Embryonic facial prominence (tissue), 1 donor: ENCODE results near the gene L3MBTL1.
"Not testable (repeated sequence)": the region's sequence is repeated elsewhere in the genome, so short reads cannot be mapped to it uniquely, and the experiment has no call there.

Experiments
- DNase-seq: peaks from one replicate; pipeline ENCODE4 v3.0.0-alpha.2; 2016; ENCODE audit errors: extremely low spot score

Gene L3MBTL1

DNA sequence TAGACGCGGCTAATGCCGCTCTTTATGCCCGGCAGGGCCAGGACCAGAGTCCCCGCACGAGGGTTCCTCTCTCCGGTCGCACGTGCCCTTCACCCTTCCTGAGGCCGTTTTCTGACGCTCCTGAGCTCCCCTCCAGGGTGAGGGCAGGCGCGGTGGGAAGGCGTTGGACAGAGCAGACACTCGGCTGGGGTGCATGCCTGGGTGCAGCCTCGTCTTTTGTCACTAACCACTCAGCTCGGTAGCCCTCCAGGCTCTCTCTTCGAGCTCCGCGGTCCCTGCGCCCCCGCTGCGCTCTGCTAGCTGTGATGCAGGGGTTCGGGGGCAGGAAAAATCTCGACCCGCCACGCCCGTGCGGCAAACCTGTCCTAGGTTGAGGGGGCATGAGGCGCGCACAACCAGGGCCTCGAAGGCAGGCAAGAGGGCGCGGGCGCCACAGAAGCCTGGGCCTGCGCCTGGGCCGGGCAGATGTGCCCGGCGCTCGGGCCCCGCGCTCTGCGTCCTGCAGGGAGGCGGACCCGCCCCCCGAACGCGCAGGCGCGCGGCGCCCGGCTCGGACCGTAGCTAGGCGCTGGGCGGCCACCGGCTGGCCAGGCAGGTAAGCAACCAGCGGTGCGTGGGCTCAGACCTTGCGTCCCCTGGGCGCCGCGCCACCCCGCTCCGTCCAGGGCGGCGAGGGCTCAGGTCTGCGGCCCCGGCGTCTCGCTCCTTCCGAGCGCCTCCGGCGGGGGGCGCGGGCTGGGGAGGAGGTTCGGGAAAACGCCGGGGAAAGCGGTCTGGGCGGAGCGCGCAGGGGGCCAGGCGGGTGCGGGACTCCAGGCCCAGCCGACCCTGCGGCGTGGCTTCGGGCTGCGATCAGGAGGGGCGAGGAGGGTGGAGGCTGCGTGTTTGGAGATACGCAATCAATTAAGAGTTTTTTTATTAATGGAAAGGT, at the start of gene L3MBTL1:
TSS of gene L3MBTL1 (plus strand) at position 548 of the 931 bp plus-strand sequence. CDS start 5,807 bp downstream, outside the sequence.
- DNase-seq: no peak

DNA sequence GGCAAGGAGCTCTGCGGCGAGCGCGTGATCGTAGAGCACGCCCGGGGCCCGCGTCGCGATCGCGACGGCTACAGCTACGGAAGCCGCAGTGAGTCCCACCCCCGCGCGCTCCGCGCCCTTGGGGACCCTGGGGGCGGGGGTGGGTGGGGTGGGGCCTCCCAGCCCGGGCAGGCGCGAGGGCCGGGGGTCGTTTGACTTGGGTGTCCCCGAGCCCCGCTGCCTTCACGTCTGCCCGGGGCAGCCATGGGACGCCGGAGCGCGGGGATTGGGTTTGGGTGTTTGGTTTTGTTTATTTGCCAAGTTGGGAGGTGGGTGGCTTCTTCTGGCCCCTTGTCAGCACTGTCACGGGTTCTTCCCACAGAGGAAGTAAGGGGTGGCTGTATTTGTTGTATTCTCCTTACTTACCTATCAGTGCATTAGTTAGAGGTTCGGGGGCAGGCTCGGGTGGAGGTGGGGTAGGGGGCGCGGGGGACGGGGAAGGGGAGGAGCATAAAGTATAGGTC, 49.0 kb upstream of the L3MBTL1 start:
- DNase-seq: no peak

DNA sequence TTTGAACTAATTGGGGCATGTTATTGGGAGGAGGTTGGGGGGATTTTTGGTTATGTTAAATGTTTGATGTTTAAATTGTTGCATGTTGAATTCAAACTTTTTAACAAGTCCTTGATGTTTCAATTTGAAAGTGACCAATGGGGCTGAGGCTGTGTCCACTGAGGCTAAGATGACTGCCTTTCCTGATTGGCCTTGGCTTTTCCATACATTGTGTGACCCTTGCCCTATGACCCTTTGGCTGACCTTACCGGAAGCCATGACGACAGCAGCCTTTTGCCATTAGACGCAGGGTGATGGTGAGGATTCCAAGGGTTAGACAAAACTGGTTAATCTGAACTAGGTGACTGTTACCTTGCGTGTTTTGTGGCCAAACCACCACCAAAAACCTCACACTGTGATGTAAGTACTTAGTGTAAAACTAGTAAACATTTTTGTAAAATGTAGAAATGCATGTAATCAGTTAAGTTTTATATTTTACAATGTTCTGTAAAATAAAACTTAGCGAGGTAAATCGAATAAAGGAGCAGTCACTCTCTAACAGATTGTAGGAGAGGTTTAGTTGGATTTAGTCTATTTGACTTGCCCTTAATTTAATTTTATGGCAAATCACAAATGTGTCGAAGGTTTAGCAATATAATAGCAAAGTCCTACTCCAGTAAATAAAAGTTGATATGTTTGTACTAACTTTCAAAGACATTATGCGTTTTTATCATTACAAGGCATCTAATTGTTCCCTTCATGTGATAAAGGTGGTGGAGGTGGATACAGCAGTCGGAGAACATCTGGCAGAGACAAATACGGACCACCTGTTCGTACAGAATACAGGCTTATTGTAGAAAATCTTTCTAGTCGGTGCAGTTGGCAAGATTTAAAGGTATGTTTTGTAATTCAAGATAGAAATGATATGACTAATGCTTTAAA, 48.2 kb upstream of the L3MBTL1 start:
- DNase-seq: no peak

DNA sequence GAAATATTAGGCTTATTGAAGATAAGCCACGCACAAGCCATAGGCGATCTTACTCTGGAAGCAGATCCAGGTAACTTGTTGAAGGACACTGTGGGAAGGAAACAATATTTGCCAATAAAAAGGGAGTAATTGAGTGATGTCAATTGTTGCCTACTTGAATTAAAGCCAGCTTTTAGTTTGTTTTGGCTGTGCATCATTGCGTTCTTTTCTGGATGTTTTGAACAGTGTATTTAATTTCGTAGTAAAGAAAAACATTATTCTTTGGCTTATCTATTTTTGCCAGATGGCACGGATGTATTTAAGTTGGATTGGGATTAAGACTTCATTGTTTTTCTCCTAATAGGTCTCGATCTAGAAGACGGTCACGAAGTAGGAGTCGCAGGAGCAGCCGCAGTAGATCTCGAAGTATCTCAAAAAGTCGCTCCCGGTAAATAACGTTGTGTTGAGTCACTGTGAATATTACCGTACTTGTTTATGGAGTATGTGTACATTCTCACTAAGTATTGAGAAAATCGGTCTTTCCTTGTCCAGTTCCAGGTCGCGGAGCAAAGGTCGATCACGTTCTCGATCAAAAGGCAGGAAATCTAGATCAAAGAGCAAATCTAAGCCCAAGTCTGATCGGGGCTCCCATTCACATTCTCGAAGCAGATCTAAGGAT, 47.2 kb upstream of the L3MBTL1 start:
- no peak for DNase-seq

DNA sequence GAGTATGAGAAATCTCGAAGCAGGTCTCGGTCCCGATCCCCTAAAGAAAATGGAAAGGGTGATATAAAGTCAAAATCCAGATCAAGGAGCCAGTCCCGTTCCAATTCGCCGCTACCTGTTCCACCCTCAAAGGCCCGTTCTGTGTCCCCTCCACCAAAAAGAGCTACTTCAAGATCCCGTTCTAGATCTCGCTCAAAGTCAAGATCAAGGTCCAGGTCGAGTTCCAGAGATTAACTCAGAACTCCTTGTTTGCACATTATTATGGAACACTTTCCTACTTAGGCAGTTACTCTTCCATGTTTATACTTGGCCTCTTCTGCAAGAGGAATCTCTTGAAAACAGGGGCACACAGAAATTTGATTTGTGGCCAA, 46.7 kb upstream of the L3MBTL1 start:
- DNase-seq: no peak

DNA sequence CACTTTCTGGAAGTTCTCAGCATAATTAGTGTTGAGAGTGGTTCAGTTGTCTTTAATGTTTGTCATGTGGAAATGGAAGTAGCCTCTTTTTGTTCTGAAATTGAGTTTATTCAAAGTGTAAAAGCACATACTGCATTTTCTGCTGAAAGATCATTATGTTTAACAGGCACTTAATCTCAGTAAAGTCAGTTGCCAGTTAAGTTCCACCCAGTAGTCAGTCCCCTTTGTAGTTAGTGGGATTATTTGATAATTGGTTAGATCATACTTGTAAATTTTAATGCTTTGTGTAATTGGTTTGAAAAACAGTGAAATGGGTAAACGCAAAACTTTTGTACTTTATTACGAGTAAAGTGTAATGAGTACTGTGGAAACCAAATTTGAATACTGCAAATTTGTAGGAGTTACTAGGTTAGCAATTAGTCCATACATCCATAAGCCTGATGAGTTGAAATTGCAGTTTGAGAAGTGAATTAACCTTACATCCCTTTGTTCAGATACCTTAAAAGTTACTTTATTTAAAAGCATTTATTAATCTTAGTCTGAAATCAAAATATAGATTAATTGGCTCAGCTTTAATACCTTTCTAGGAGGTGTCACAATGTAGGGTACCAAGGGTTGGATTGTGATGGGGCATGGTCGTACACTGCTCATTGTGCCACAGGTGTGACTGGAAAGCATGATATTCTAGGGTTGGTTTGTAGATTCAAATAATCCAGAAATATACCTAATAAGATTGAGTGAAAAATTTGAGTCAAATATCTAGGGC, 45.4 kb upstream of the L3MBTL1 start:
- DNase-seq: no peak

DNA sequence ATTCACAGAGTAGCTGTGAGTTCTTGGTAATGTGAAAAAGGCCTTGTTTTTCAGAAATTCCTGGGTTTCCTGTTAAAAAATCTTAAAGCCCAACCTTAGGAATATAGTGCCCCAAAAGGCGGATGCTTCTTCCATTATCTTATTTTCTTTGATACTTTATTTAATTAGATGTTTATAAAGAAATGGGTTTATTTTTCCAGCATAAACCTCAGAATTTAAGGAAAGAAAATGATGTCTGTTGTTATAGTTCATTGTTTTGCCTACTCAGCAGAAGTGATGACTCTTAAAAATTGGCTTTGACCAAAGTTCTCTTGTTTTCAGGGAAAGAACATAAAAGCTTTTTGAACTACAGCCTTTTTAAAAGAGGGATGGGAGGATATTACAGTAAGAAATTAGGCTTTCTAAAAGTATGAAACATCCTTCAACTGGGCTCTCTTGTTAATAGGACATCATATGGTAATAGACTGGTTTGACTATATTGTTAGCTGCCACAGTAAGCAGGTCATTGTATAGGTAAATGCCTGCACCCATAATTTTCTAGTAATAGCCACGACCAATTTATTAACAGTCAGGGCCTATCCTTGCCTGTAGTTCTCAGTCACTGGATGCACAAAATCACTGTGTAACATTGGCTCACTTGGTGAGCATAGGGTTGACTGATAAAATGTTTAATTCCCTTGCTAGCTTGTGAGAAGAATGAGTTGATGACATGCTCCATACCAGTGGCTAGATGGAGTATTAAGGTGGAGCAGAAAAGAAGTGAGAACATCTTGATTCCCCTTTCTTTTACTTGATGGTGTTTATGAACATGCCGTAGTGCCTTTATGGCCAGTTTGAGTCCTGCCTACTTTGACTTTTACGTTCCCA, 44.6 kb upstream of the L3MBTL1 start:
- no peak for DNase-seq

DNA sequence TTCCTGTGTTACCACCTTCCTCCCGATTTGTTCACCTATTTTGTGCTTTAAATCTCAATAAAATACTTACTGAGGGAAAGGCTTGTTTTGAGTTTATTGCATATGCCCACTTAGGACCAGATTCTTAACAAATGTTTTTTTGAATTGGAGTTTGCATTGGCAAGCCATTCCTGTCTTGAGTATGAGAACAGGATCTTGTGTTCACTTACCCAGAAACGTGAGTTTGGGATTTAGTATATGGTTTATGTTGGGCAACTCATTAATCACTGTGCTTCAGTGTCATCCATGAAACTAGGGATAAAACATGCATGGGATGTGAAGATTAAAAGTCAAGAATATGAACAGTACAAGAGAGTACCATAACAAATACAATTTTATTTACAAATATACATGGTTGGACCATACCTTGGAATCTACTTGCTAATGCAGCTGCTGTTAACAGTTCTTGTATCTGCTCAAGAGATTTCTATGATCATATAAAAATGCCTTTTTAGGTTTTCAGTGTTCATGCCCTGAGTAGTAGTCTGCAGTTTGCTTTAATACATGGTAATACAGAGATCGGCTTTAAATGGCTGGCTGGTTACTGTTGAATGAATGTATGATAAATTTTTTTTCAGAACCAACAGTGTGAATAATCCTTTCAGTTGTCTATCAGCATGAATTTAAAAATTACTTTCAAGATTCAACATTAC, 43.8 kb upstream of the L3MBTL1 start:
- DNase-seq: no peak

DNA sequence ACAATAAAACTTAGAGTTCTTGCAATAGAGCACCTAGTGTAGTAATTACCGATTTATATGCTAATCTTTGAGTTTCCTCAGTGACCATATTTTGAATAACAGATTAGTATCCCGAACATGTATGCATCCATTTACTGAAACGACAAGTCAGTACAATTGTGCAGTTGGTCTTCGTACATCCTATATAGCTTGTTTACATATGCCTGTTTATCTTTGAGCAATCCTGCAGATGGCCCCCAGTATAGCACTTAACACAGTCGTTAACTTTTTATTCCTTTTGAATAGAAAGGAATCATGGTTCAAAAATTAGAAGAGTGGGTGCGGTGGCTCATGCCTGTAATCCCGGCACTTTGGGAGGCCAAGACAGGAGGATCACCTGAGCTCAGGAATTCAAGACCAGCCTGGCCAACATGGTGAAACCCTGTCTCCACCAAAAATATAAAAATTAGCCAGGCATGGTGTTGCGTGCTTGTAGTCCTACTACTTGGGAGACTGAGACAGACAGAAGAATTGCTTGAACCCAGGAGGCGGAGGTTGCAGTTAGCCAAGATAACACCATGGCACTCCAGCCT, 43.2 kb upstream of the L3MBTL1 start:
- DNase-seq: no peak

DNA sequence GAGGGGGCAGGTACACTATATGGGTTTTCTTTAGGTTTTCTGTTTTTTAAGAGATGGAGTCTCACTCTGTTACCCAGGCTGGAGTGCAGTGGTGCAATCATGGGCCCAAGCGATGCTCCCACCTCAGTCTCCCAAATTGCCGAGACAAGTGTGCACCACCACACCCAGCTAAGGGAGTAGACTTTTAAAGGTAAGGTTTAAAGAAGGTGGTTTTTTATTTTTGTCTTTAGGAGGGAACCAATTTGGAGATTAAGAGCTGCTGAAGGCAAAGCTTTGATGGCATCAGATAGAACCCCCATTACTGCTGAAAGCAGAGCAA, 41.9 kb upstream of the L3MBTL1 start:
- no peak for DNase-seq

DNA sequence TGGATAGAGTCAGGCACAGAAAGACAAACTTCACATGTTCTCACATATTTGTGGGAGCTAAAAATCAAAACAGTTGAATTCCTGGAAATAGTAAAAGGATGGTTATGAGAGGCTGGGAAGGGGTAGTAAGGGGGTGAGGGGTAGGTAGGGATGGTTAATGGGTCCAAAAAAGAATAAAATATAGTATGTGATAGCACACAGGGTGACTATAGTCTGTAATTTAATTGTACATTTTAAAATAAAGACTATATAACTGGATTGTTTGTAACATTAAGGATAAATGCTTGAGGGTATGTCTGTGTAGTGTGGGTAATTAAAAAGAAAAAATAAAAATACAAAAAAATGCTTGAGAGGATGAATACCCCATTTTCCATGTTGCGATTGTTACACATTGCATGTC, 39.9 kb upstream of the L3MBTL1 start:
- DNase-seq: no peak

DNA sequence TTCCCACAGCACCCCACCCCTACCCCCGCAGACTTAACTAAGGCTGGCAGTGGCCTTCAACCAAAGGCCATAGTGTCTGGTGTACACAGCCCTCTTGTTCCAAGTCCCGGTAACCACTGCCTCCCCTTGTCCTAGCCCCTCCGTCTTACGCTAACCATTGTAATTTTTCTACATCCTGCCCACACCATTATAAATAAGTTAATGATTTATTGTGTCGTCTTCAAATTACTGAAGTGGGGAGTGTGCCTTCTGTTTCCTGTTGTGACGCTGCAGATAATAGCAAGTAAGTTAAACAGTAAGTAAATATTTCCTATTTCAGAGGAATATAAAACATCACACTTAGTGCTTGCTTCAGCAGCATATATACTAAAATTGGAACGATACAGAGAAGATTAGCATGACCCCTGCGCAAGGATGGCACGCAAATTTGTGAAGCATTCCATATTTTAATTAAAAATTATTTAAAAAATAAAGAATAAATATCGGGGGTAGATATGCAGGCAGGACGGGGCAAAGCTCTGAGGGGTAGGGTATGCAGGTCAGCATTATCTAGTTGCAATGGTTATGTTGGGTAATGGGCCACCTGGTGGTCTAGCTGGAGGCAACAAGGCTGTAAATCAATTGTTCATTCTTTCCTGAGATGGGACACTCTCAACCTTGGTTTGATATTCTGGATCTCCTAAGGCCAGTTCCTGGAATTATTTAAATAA, 34.7 kb upstream of the L3MBTL1 start:
- DNase-seq: no peak

DNA sequence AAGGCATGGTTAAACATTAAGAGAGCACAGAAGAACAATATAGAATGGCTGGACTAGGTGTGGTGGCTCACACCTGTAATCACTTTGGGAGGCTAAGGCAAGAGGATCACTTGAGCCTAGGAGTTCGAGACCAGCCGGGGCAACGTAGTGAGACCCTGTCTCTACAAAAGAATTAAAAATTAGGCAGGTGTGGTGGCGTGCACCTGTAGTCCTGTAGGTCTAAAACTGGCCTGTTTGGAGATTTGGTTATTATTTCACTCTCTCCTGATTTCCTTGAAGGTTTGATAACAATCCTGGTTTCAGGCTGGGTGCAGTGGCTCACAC, 34.2 kb upstream of the L3MBTL1 start:
- no peak for DNase-seq

DNA sequence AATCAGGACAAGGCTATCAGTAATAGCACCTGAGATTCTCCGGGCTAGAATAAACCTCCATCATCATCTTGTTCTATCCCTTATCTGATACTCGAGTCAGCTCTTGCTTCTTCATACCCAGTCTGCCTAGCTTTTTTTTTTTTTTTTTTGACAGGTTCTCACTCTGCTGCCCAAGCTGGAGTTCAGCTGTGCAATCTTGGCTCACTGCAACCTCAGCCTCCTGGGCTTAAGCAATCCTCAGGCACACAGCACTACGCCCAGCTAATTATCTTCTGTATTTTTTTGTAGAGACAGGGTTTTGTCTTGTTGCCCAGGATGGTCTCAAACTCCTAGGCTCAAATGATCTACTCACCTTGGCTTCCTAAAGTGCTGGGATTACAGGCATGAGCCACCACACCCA, 30.3 kb upstream of the L3MBTL1 start:
- DNase-seq: no peak

DNA sequence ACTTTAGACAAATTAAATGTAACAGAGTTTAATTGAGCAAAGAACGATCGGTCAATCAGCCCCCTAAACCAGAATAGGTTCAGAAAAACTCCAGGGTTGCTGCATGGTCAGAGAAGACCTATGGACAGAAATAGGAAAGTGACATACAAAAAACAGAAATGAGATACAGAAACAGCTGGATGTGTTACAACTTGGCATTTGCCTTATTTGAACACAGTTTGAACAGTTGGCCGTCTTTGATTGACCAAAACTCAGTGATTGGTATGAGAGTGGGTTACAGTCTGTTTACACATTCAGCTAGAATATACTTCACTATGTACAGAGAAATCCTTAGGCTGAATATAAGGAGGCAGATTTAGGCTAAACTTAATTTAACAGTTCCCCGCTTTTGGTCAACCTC, 29.9 kb upstream of the L3MBTL1 start:
- no peak for DNase-seq

DNA sequence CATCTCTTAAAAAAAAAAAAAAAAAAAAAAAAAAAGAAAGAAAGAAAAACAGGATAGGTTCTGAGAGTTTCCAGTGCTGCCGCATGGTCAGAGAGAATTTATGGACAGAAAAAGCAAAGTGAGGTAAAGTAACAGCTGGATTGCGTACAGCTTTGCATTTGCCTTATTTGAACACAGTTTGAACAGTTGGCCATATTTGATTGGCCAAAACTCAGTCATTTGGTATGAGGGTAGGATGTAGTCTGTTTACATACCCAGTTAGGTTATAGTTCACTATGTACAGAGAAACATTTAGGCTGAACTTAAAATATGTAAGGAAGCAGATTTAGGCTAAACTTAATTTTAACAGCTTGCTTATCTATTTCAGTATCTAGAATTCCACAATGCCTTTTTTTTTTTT, 17.5 kb upstream of the L3MBTL1 start:
- no peak for DNase-seq

DNA sequence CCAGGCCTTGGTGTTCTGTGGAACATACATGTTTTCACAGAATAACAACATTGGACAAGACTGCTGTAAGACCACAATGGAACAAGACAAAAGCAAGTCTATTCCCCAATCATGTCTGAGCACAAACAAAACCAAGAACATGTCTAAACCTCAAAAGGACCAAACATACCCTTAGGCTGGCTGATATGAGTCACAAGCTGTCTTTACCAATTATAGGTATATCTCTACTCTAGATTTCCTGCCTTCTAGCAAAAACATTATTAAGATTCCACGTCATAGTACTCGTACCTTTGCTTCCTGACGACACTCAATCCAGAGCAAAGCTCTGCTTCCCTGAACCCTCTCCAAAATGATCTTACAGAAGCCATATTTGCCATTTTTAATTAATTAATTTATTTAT, 15.4 kb upstream of the L3MBTL1 start:
- no peak for DNase-seq

DNA sequence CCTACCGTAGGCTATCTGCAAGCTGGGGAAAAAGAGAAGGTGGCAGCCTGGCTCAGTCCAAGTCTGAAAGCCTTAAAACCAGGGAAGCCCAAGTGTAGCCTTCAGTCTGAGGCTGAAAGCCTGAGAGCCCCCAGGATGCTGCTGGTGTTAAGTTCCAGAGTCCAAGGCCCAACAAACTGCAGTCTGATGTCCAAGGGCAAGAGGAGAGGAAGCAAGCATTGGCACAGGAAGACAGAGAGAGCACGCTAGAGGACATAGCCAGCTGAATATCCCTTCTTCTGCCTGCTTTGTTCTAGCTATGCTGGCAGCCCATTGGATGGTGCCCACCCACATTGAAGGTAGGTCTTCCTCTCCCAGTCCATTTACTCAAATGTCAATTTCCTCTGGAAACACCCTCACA, 12.1 kb upstream of the L3MBTL1 start:
- no peak for DNase-seq

DNA sequence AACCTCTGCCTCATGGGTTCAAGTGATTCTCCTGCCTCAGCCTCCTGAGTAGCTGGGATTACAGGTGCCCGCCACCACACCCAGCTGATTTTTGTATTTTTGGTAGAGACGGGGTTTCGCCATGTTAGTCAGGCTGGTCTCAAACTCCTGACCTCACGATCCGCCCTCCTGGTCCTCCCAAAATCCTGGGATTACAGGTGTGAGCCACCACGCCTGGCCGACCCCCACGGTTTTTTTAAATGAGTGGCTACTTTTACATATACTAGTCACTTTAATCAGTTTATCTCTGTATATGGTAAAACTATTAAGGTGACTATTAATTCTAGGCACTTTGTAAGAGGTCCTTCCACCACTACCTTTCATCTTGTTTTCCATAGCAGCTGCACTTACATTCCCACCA, 5.5 kb upstream of the L3MBTL1 start:
- DNase-seq: not testable (repeated sequence)
